DOHH2 (cell line): ENCODE measurements around the gene TSHZ2.

Experiments
- H3F3A ChIP-seq: fragments of 200-600 bp; sonication (generic), shearing (Covaris generic); 2 replicates; pipeline ENCODE4 v1.6.0; 2016; ENCODE audit warnings: antibody characterized with exemption, mild to moderate bottlenecking; ENCODE audit not compliant: control insufficient read depth, insufficient read depth
- H3K27ac ChIP-seq: fragments of 200-600 bp; sonication (generic); 2 replicates; pipeline ENCODE4 v1.5.1; 2014; ENCODE audit warnings: low read depth, mild to moderate bottlenecking, low read length, moderate library complexity
- H3K27me3 ChIP-seq: fragments of 200-600 bp; sonication (generic); 2 replicates; pipeline ENCODE4 v1.6.1; 2014; ENCODE audit warnings: mild to moderate bottlenecking, low read length, mixed read lengths; ENCODE audit not compliant: control insufficient read depth
- H3K36me3 ChIP-seq: fragments of 200-600 bp; sonication (generic); 2 replicates; pipeline ENCODE4 v1.6.1; 2014; ENCODE audit warnings: mild to moderate bottlenecking, low read length, moderate library complexity, mixed read lengths; ENCODE audit not compliant: control insufficient read depth
- H3K4me1 ChIP-seq: fragments of 200-600 bp; sonication (generic); 2 replicates; pipeline ENCODE4 v1.6.1; 2014; ENCODE audit warnings: mild to moderate bottlenecking, low read length, mixed read lengths; ENCODE audit not compliant: control insufficient read depth
- H3K4me2 ChIP-seq: fragments of 200-600 bp; sonication (generic); 2 replicates; pipeline ENCODE4 v1.6.0; 2014; ENCODE audit warnings: mild to moderate bottlenecking, low read length, moderate library complexity
- H3K4me3 ChIP-seq: fragments of 200-600 bp; sonication (generic); 2 replicates; pipeline ENCODE4 v1.5.1; 2014; ENCODE audit warnings: mild to moderate bottlenecking, low read length, mixed read lengths
- H3K79me2 ChIP-seq: fragments of 200-600 bp; sonication (generic); 2 replicates; pipeline ENCODE4 v1.6.1; 2014; ENCODE audit warnings: mild to moderate bottlenecking, low read length, mixed read lengths; ENCODE audit not compliant: control insufficient read depth
- H3K9me2 ChIP-seq: fragments of 200-600 bp; sonication (generic); replicated peaks from 2 replicates; pipeline ENCODE4 v1.6.1; 2014; ENCODE audit warnings: mild to moderate bottlenecking, low read length, mixed read lengths; ENCODE audit not compliant: control insufficient read depth
- H3K9me3 ChIP-seq: fragments of 200-600 bp; sonication (generic); 2 replicates; pipeline ENCODE4 v1.6.1; 2014; ENCODE audit warnings: antibody characterized with exemption, low read length, mixed read lengths; ENCODE audit not compliant: control insufficient read depth, insufficient read depth
- H4K20me1 ChIP-seq: fragments of 200-600 bp; sonication (generic); 2 replicates; pipeline ENCODE4 v1.6.0; 2014; ENCODE audit warnings: low read depth, mild to moderate bottlenecking, antibody characterized with exemption, low read length, moderate library complexity; ENCODE audit not compliant: control insufficient read depth, insufficient read depth
- CTCF ChIP-seq: fragments of 200-600 bp; sonication (generic); IDR thresholded peaks from one replicate; pipeline ENCODE4 v1.5.1; 2014; ENCODE audit warnings: antibody characterized with exemption, mild to moderate bottlenecking, low read depth, low read length; ENCODE audit not compliant: poor library complexity, severe bottlenecking
- EZH2phosphoT487 ChIP-seq: fragments of 200-600 bp; sonication (generic); IDR thresholded peaks from 2 replicates; pipeline ENCODE4 v1.6.1; 2017; ENCODE audit warnings: borderline replicate concordance, mild to moderate bottlenecking, antibody characterized with exemption, low read length, moderate library complexity, mixed read lengths

The TSHZ2 gene

GRCh38 chr20:53379014-53379832 is 407.1 kb downstream of the TSHZ2 start:
- Histone ChIP-seq H4K20me1 (no peaks in the 10 kb centered on the region), H3K9me3 (no peaks in the 10 kb centered on the region), H3K9me2 (no peaks in the 10 kb centered on the region), H3K4me2 (no peak overlapping the region), H3K4me3 (no peak overlapping the region), H3K27me3 (no peaks in the 10 kb centered on the region), H3K79me2 (no peaks in the 10 kb centered on the region), H3F3A (no peaks in the 10 kb centered on the region), H3K4me1 (no peaks in the 10 kb centered on the region), H3K36me3 (no peaks in the 10 kb centered on the region), H3K27ac (no peak overlapping the region)
- TF ChIP-seq CTCF (no peak), EZH2phosphoT487 (no peak)

GRCh38 chr20:53379833-53380120 is 407.6 kb downstream of the TSHZ2 start:
- H4K20me1 ChIP-seq = no peaks in the 10 kb centered on the region
- H3K4me3 ChIP-seq = no peak overlapping the region
- H3K9me2 ChIP-seq = no peaks in the 10 kb centered on the region
- H3K4me2 ChIP-seq = no peak overlapping the region
- no peak overlapping the region for H3K27ac ChIP-seq
- no peaks in the 10 kb centered on the region for H3K9me3 ChIP-seq
- no peaks in the 10 kb centered on the region for H3K79me2 ChIP-seq
- H3K36me3 ChIP-seq = no peaks in the 10 kb centered on the region
- no peaks in the 10 kb centered on the region for H3K27me3 ChIP-seq
- no peaks in the 10 kb centered on the region for H3F3A ChIP-seq
- no peaks in the 10 kb centered on the region for H3K4me1 ChIP-seq
- no peak for TF ChIP-seq CTCF
- no peak for TF ChIP-seq EZH2phosphoT487

GRCh38 chr20:53381568-53382262 is 409.6 kb downstream of the TSHZ2 start:
- no peaks in the 10 kb centered on the region for H3K36me3 ChIP-seq

More at GRCh38 chr20:53381568-53382262, 409.6 kb downstream of the TSHZ2 start:
- H3K4me1 ChIP-seq = no peaks in the 10 kb centered on the region
- H3K9me3 ChIP-seq = no peaks in the 10 kb centered on the region
- H3F3A ChIP-seq = no peaks in the 10 kb centered on the region
- H3K27me3 ChIP-seq = no peaks in the 10 kb centered on the region
- no peak overlapping the region for H3K4me3 ChIP-seq
- no peak overlapping the region for H3K27ac ChIP-seq
- no peaks in the 10 kb centered on the region for H4K20me1 ChIP-seq
- H3K79me2 ChIP-seq = no peaks in the 10 kb centered on the region
- TF ChIP-seq EZH2phosphoT487 (no peak), CTCF (no peak)
- no peaks in the 10 kb centered on the region for H3K9me2 ChIP-seq
- no peak overlapping the region for H3K4me2 ChIP-seq
